A204.1 (cell line): ENCODE measurements around the gene LMO3.

Experiments used
- FAIRE-seq: peaks from 2 replicates; lab custom pipeline; 2012; peaks lifted over from hg19 to GRCh38; lab: Jason Lieb, UNC

The LMO3 gene

GRCh38 chr12:16606117-16606200, at the start of gene LMO3:
LMO3 (minus strand) TSS chr12:16606162; CDS start chr12:16600860, 5,302 bp downstream.
- FAIRE-seq, result no peak

GRCh38 chr12:16636435-16637055, 30.6 kb upstream of the LMO3 start:
- no peak for FAIRE-seq

- FAIRE-seq, result no peak
These were observed 28.8 kb upstream of the LMO3 start for GRCh38 chr12:16634786-16635185.

- no peak for FAIRE-seq
These were observed 21.0 kb upstream of the LMO3 start for GRCh38 chr12:16626991-16627390.

GRCh38 chr12:16622338-16622737, 16.4 kb upstream of the LMO3 start:
- no peak for FAIRE-seq

DNA sequence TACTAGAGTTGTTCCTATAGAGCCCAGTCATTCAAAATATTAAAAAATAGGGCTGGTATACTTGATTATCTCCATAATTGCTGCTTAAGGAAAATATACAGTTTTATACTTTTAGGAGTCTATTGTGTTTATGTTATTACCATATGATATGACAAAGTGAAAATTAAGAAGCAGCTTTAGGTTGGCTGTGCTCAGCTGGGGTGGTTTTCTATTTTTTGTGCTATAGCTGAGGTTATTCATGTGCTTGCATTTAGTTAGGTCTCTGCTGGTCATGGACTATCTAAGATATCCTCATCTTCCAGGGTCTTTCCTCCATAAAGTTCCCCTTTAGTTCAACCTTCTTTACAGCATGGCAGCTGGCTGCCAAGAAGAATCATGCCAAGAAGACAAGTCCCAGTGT, 13.6 kb upstream of the LMO3 start:
- FAIRE-seq, result no peak

DNA sequence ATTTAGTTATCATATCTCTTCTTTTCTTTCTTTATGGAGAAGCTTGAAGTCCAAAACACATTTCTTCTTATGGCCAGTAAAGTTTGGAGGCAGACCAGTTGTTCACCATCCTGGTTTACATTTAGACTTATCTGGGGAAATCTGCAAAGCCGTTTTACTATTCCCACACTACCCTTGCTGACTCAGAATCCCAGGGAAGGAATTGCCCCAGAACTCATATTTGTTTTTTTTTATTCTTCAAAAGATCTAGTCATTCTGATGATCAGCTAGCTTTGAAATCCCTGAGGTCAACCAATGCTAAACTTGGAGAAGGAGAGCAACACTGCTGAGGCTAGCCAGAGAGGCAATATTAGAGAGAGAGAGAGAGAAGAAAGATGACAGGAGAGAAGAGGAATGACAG, 12.3 kb upstream of the LMO3 start:
- no peak for FAIRE-seq

GRCh38 chr12:16613199-16613598, 7.2 kb upstream of the LMO3 start:
- no peak for FAIRE-seq

DNA sequence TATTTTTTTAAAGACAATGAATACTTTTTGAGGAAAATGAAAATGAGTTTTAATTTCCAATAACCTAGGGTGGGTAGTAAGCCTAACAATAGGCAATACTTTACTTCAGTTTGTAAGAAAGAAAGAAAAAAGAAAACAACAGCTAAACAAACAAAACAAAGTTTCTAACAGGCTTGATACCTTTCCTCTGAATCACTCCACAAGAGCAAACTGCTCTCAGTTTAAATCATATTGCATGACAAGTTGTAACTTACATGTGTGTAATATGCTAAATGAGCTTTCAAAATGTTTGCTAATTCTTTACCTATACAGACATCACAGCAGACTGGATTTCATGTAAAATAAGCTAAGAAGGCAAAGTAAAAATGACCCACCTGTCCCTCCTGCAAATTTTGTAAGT, 6.7 kb upstream of the LMO3 start:
- no peak for FAIRE-seq

DNA sequence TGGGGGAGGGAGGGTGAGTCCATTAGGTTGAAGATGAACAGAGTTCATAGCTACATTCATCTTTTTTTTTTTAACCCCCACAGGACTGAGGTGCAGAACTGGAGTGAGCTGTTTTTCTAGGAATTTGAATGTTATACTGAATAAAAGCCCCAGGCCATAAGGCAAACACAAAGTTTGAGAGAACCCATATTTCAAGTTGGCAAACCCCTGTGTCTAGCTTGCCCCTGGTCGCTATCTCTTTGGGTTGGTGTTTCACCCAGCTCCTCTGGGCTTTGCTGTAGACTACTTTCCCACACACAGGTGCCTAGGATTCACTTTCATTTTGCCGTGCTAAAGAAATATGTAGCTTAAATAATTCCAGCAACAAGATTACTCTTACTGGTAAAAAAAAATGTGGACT, 5.2 kb upstream of the LMO3 start:
- no peak for FAIRE-seq

GRCh38 chr12:16610743-16611142, 4.8 kb upstream of the LMO3 start:
- no peak for FAIRE-seq

DNA sequence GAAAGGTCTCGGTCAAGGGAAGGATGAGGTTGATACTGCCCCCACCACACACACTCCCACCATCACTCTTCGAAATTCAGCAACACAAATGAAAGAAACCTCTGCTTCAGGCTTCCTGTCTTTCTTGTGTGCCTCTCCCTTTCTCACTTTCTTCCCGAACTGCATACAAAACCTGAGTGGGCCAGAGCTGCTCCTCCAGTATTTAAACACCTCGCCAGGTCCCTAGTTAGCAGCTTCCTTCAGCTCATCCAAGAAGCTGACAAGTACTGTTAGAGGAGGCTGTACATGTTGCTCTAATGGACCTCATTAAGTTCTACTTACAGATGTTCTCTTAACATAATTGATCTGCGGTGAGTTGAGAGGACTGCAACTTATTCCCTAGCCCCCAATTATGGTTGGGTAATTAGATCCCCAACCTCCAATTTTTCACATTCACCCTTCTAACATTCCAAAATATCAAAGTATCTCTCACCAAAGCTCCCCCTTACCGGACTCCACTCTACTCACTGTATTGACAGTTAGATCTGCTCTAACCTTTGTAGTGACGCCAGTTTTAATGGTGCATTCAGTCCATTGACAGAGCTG, 4.1 kb upstream of the LMO3 start:
- no peak for FAIRE-seq

- FAIRE-seq, result no peak
These were observed 3.1 kb upstream of the LMO3 start for GRCh38 chr12:16608946-16609539.

GRCh38 chr12:16607906-16608775, 2.2 kb upstream of the LMO3 start:
- no peak for FAIRE-seq

GRCh38 chr12:16606991-16607390, 1.0 kb upstream of the LMO3 start:
- no peak for FAIRE-seq

- FAIRE-seq, result no peak
These were observed 363 bp upstream of the LMO3 start for GRCh38 chr12:16606201-16606849.

- no peak for FAIRE-seq
These were observed 283 bp downstream of the LMO3 start for GRCh38 chr12:16605642-16606116.

DNA sequence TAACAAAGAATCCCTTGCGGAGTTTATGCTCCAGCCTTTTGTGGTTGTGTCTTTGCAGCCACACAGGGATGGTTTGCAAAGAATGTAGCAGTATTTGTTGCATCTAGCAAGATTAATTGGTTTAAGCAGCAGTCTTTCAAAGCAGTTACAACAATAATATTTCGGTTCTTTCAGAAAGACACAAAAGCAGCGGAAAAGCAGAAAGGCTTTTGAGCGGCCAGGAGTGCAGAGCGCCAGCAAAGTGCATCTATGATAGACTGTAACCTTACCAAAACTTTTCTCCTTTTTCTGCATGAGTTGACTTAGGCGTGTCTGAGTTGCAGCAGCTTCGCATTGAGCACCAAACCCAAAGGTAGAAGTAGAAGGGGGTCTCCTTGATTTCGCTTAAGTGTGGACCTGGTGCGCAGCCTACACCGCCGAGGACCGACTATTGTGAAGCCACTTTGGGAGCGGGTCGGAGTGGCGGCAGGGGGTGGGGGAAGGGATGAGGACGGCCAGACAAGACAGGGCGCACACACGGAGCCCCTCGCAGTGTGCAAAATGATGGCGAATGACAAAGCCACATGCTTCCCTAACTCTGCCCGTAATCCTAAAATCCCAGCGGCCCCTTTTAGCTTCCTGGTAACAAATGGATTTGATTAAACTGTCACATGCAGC, 1.2 kb downstream of the LMO3 start:
- no peak for FAIRE-seq

GRCh38 chr12:16603916-16604575, 1.9 kb downstream of the LMO3 start:
- no peak for FAIRE-seq

GRCh38 chr12:16603260-16603915, 2.6 kb downstream of the LMO3 start:
- FAIRE-seq, result no peak

- no peak for FAIRE-seq
These were observed 3.5 kb downstream of the LMO3 start for GRCh38 chr12:16602412-16602811.
